Gastroesophageal sphincter (tissue), 4 donors: ENCODE data around the gene STRBP. TPM values are rescaled to one million over a fixed set of nuclear protein-coding genes. Genes with fewer than 3 reads are reported as not detected.

ENCODE experiments used
- ATAC-seq: fragments of 150-250 bp; one replicate; pipeline ENCODE4 v1.9.1; 2016; ENCODE audit warnings: mild to moderate bottlenecking, moderate library complexity
- H3K27ac ChIP-seq, 4 donors: fragments of 200-600 bp; sonication (generic) in 3 of 4; 1 replicate in 3 of 4; 2 replicates in 1 of 4; pipeline ENCODE4 v1.5.1; 2016 to 2019
- H3K27me3 ChIP-seq: fragments of 200-600 bp; sonication (generic); one replicate; pipeline ENCODE4 v1.5.1; 2019
- H3K36me3 ChIP-seq, 2 donors: fragments of 200-600 bp; sonication (generic); one replicate each; pipeline ENCODE4 v1.5.1; 2019; ENCODE audit warnings: control low read depth in 1 of 2
- H3K4me1 ChIP-seq, 3 donors: fragments of 200-600 bp; sonication (generic); 1 replicate in 2 of 3; 2 replicates in 1 of 3; pipeline ENCODE4 v1.5.1; 2016 to 2019; ENCODE audit warnings: control low read depth in 2 of 3
- H3K4me3 ChIP-seq, 2 donors: fragments of 200-600 bp; sonication (generic); one replicate each; pipeline ENCODE4 v1.5.1; 2019; ENCODE audit warnings: mild to moderate bottlenecking in 1 of 2, moderate library complexity in 1 of 2
- H3K9me3 ChIP-seq, 3 donors: fragments of 200-600 bp; sonication (generic); one replicate each; pipeline ENCODE4 v1.5.1; 2017 to 2019; ENCODE audit warnings: control low read depth in 2 of 3
- CTCF ChIP-seq, 4 experiments: fragments of 200-600 bp in 2 of 4; fragments of 450-650 bp in 2 of 4; sonication (generic) in 1 of 4; IDR thresholded peaks; one replicate each; pipeline ENCODE4 v1.5.1; 2017 to 2019; ENCODE audit warnings: antibody characterized with exemption in 4 of 4, mild to moderate bottlenecking in 2 of 4, moderate library complexity in 2 of 4
- EP300 ChIP-seq: sonication (generic); formaldehyde crosslinking; IDR thresholded peaks from one replicate; pipeline ENCODE4 v1.6.1; 2017; ENCODE audit warnings: antibody characterized with exemption, mild to moderate bottlenecking
- POLR2A ChIP-seq, 2 donors: fragments of 450-650 bp; IDR thresholded peaks; one replicate each; pipeline ENCODE4 v1.6.1; 2017; ENCODE audit warnings: antibody characterized with exemption in 2 of 2, mild to moderate bottlenecking in 2 of 2, moderate library complexity in 1 of 2
- POLR2AphosphoS5 ChIP-seq: sonication (generic); formaldehyde crosslinking; IDR thresholded peaks from one replicate; pipeline ENCODE4 v1.6.1; 2017; ENCODE audit warnings: antibody characterized with exemption
- WGBS, 2 donors: methylation state at CpG; one replicate each; pipeline ENCODE4 v1.1.5; 2018; ENCODE audit warnings: low coverage in 1 of 2; 5-methylcytosine and 5-hydroxymethylcytosine counted together
- total RNA-seq, 4 donors: library from RNA; depleted of rRNA; stranded (reverse); fragments of >200 nt; gene quantifications; one replicate each; pipeline ENCODE4 v1.1.0, GENCODE V29; 2016

STRBP gene
- total RNA-seq, 4 donors from 2014 or later, result 10.4 to 20.6 (median 14.8) TPM

- 54 to 61% methylated on average over 4 of the region's 4 CpGs for WGBS, 2 donors
- no peaks in the 10 kb centered on the region for H3K36me3 ChIP-seq
These were observed 92.3 kb downstream of the STRBP start for GRCh38 chr9:123175854-123176629.

GRCh38 chr9:123174887-123175518 lies 93.4 kb downstream of the STRBP start:
- no peak for ATAC-seq
- WGBS, 2 donors, result 90 to 91% methylated on average over 1 of the region's 1 CpG

More at GRCh38 chr9:123175854-123176629, 92.3 kb downstream of the STRBP start:
- no peaks in the 10 kb centered on the region for H3K9me3 ChIP-seq
- no peak for ATAC-seq
- H3K4me3 ChIP-seq, result no peak overlapping the region
- H3K27me3 ChIP-seq, result no peaks in the 10 kb centered on the region
- H3K4me1 ChIP-seq, result no peaks in the 10 kb centered on the region
- TF ChIP-seq POLR2AphosphoS5 (no peak), POLR2A (IDR thresholded peaks at IDR 0.05) (no peak), CTCF (IDR thresholded peaks at IDR 0.05) (no peak), EP300 (no peak)
- H3K27ac ChIP-seq, result no peak overlapping the region

GRCh38 chr9:123174079-123174478 lies 94.3 kb downstream of the STRBP start:
- no peak for ATAC-seq
- no peak overlapping the region for H3K4me3 ChIP-seq
- WGBS, 2 donors, result 100% methylated on average over 1 of the region's 1 CpG
- H3K27me3 ChIP-seq, result no peaks in the 10 kb centered on the region
- H3K36me3 ChIP-seq, result no peaks in the 10 kb centered on the region
- H3K27ac ChIP-seq, result no peak overlapping the region
- H3K9me3 ChIP-seq, result no peaks in the 10 kb centered on the region
- TF ChIP-seq CTCF (IDR thresholded peaks at IDR 0.05) (no peak), EP300 (no peak), POLR2A (IDR thresholded peaks at IDR 0.05) (no peak), POLR2AphosphoS5 (no peak)
- no peaks in the 10 kb centered on the region for H3K4me1 ChIP-seq

More at GRCh38 chr9:123174887-123175518, 93.4 kb downstream of the STRBP start:
- no peaks in the 10 kb centered on the region for H3K36me3 ChIP-seq
- no peak overlapping the region for H3K4me3 ChIP-seq
- no peak overlapping the region for H3K27ac ChIP-seq
- H3K27me3 ChIP-seq, result no peaks in the 10 kb centered on the region
- TF ChIP-seq CTCF (IDR thresholded peaks at IDR 0.05) (no peak), POLR2AphosphoS5 (no peak), EP300 (no peak), POLR2A (IDR thresholded peaks at IDR 0.05) (no peak)
- no peaks in the 10 kb centered on the region for H3K4me1 ChIP-seq
- no peaks in the 10 kb centered on the region for H3K9me3 ChIP-seq

GRCh38 chr9:123169926-123170325 lies 98.5 kb downstream of the STRBP start:
- Histone ChIP-seq H3K36me3 (no peaks in the 10 kb centered on the region), H3K4me3 (no peak overlapping the region), H3K4me1 (no peaks in the 10 kb centered on the region), H3K27ac (no peak overlapping the region), H3K9me3 (no peaks in the 10 kb centered on the region), H3K27me3 (no peaks in the 10 kb centered on the region)
- 66 to 81% methylated on average over 3 of the region's 3 CpGs for WGBS, 2 donors
- TF ChIP-seq EP300, result no peak
- no peak for TF ChIP-seq CTCF (IDR thresholded peaks at IDR 0.05)
- TF ChIP-seq POLR2A (IDR thresholded peaks at IDR 0.05), result no peak
- TF ChIP-seq POLR2AphosphoS5, result no peak
- no peak for ATAC-seq

- Histone ChIP-seq H3K36me3 (no peaks in the 10 kb centered on the region), H3K27ac (no peak overlapping the region), H3K4me1 (no peaks in the 10 kb centered on the region), H3K9me3 (no peaks in the 10 kb centered on the region), H3K27me3 (no peaks in the 10 kb centered on the region), H3K4me3 (no peak overlapping the region)
- no peak for TF ChIP-seq POLR2AphosphoS5
- no peak for TF ChIP-seq CTCF (IDR thresholded peaks at IDR 0.05)
- TF ChIP-seq EP300, result no peak
- TF ChIP-seq POLR2A (IDR thresholded peaks at IDR 0.05), result no peak
- WGBS, 2 donors, result 88 to 100% methylated on average over 1 to 2 of the region's 2 CpGs
- no peak for ATAC-seq
These were observed 99.8 kb downstream of the STRBP start for GRCh38 chr9:123168586-123168985.
